ENCODE measurements around the gene IKBKE.
"Not testable (repeated sequence)": the region's sequence is repeated elsewhere in the genome, so short reads cannot be mapped to it uniquely, and the experiment has no call there.

Gene IKBKE

GRCh38 chr1:206472454-206472853 lies 2.2 kb downstream of the IKBKE start:
- no peak for DNase-seq (ENCODE audit: low read depth in 2 of 3, low spot score in 2 of 3)

- no peak for DNase-seq (ENCODE audit: low read depth in 2 of 3, low spot score in 2 of 3)
These were observed 2.6 kb downstream of the IKBKE start for GRCh38 chr1:206472886-206473285.

DNA sequence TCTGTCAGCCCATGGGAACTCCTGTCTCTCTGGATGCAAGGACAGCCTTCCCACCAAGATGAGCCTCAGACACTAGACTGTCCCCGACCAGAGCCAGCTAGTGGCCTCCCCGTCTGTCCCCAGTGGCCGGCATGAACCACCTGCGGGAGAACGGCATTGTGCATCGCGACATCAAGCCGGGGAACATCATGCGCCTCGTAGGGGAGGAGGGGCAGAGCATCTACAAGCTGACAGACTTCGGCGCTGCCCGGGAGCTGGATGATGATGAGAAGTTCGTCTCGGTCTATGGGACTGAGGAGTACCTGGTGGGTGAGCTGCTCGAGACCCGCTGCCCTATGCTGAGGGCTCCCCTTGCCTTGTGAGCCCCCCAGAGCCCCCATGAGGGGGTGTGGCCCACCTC lies 5.8 kb downstream of the IKBKE start:
- DNase-seq (ENCODE audit: low read depth in 2 of 3, low spot score in 2 of 3), result no peak

- DNase-seq (ENCODE audit: low read depth in 2 of 3, low spot score in 2 of 3), result no peak
These were observed 6.3 kb downstream of the IKBKE start for GRCh38 chr1:206476591-206476990.

DNA sequence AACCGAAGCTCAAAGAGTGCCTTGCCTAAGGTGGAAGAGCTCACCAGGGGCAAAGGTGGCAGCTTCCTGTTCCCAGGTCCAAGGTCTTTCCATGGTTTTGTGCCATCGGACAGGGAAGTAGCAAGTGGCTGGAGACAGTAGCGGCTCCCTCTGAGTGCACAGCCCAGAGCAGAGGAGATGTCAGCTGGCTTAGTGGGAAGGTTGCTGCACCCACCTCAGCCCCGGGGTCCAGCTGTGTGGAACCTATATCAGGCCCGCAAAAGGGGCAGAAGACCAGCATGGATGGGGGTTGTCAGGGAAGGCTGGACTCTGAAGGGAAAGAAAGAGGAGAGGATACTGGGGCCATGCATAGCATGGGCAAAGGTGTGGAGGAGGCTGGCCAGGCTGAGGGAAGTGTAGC lies 6.8 kb downstream of the IKBKE start:
- no peak for DNase-seq (ENCODE audit: low read depth in 2 of 3, low spot score in 2 of 3)

DNA sequence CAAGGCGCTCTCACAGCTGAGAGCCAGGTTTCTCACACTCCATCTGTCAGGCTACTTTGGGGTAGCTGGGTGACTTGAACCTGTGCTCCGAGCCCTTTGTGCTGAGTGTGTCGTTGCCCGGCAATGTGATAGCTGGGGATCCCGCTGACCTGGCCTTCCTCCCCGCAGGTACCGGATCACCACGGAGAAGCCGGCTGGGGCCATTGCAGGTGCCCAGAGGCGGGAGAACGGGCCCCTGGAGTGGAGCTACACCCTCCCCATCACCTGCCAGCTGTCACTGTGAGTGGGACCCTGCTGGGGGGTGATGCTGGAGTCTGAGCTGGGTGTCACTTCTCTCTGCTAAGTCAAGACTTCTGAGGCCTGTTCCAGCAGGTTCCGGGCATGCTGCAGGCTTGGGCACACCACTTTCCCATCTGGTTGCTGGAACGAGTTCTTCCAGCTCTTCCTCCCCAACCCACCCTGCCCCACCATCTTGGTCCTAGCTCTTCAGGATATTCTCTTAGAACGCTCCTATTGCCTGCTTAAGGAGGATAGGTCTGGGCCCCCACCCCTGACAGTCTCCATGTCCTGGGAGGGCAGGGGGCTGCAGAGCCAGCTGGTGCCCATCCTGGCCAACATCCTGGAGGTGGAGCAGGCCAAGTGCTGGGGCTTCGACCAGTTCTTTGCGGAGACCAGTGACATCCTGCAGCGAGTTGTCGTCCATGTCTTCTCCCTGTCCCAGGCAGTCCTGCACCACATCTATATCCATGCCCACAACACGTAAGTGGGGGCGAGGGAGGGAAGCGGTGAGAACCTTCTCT lies 7.5 kb downstream of the IKBKE start:
- DNase-seq (ENCODE audit: low read depth in 2 of 3, low spot score in 2 of 3), result no peak

- no peak for DNase-seq (ENCODE audit: low read depth in 2 of 3, low spot score in 2 of 3)
These were observed 8.5 kb downstream of the IKBKE start for GRCh38 chr1:206478746-206479145.

DNA sequence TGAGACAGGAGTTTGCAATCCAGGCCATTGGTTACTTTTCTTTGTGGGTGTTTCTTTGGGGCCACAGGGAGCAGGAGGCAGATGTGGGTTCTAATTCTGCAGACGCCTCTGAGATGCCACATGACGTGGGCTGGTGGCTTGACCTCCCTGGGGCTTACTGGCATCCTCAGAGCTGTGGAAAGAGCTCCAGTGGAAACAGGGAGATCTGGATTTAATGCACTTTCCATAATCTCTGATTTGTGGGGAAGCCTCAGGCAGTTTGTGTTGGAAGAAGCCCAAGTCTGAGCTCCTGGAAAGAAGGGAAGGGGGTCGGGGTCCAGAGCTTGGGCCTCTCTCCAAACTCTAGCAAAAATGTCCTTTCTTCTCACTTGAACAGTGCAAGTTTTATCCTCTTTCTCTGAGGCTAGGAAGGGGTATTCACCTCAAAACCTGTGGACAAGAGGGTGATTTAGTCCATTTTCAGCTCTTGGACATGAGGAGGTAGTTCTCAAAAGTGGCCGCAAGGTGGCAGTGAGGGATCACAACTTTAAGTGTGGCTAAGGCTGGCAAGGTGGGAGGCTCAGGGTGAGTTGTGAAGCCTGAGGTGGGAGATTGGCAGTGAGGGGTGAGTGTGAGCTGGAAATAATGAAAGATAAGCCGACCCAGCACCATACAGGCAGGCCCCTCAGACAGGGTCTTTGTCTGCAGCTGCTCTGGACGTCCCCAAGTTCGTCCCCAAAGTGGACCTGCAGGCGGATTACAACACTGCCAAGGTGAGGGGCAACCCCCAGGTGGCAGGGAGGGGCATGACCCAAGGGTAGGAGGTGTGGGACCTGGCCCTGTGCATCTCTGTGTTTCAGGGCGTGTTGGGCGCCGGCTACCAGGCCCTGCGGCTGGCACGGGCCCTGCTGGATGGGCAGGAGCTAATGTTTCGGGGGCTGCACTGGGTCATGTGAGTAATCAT lies 9.2 kb downstream of the IKBKE start:
- no peak for DNase-seq (ENCODE audit: low read depth in 2 of 3, low spot score in 2 of 3)

GRCh38 chr1:206480211-206480610 lies 9.9 kb downstream of the IKBKE start:
- DNase-seq (ENCODE audit: low read depth in 2 of 3, low spot score in 2 of 3), result no peak

DNA sequence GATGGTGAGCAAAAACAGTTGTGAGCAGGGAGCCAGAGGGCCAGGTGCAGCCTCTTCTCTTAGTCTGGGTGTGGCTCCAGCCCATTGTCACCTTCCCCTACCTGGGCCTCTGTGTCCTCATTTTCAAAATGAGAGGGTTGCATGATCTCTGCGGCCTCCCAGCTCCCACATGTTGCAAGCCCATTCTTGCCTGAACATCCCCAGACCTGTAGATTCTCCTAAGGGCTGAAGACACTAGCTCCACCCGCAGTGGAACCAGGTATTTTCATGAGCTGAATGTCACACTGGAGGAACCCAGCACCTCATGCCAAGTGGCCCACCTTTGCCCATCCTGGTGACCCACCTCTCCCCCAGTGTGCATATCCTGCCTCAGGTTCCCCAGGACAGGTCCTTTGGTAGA lies 12.3 kb downstream of the IKBKE start:
- DNase-seq (ENCODE audit: low read depth in 2 of 3, low spot score in 2 of 3), result no peak

DNA sequence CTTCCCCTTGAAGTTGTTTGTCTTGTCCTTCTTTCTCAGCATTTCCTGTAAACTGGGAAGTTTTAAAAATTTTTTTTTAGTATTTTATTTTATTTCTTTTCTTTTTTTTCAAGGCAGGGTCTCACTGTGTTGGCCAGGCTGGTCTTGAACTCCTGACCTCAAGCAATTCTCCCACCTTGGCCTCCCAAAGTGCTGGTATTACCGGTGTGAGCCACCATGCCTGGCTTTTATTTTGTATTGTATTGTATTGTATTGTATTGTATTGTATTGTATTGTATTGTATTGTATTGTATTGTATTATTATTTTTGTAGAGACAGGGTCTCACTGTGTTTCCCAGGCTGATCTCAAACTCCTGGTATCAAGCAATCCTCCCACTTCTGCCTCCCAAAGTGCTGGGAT lies 13.6 kb downstream of the IKBKE start:
- DNase-seq (ENCODE audit: low read depth in 2 of 3, low spot score in 2 of 3), result not testable (repeated sequence)

- no peak for DNase-seq (ENCODE audit: low read depth in 2 of 3, low spot score in 2 of 3)
These were observed 14.6 kb downstream of the IKBKE start for GRCh38 chr1:206484901-206485300.

DNA sequence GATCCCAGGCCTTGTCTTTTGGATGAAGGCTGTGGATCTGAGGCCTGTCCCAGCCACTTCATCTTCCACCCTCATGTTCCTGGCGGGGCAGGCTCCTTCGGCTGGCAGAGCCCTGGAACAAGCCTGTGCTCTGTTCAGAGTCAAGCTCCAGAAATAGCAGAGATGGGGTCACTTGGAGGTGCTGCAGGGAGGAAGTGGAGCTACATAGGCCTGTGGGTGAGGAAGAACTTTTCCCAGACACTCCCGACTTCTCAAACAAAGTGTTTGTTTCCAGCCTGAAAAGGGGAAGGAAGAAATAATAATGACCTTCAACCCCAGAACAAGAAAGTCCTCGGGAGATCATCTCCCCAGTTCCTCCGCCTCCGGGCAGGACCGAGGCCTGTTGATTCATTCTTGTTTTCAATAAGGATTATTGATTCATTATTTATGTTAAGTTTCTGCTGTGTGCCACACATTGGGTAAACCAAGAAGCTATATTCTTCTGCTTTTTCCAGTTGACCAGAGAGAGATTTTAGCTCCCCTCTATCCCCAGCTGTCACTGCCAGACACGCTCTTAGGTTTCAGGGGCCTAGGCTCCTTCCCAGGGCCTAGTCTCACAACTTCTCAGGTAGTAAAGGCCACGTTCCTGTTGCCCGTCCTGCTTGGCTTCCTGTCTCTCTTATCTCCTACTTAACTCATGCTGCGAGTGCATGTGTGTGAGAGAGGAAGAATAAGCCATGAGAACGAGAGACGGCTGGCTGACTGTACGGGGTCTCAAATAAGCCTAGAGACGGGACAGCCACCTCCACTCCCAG lies 16.9 kb downstream of the IKBKE start:
- no peak for DNase-seq (ENCODE audit: low read depth in 2 of 3, low spot score in 2 of 3)

- DNase-seq (ENCODE audit: low read depth in 2 of 3, low spot score in 2 of 3), result no peak
These were observed 17.7 kb downstream of the IKBKE start for GRCh38 chr1:206487970-206488369.

- DNase-seq (ENCODE audit: low read depth in 2 of 3, low spot score in 2 of 3), result no peak
These were observed 18.2 kb downstream of the IKBKE start for GRCh38 chr1:206488466-206488865.

GRCh38 chr1:206489980-206490770 lies 19.9 kb downstream of the IKBKE start:
- DNase-seq (ENCODE audit: low read depth in 2 of 3, low spot score in 2 of 3), result peak in 2 of 3 experiments; percentile 46 to 76

GRCh38 chr1:206490771-206491405 lies 20.6 kb downstream of the IKBKE start:
- no peak for DNase-seq (ENCODE audit: low read depth in 2 of 3, low spot score in 2 of 3)

- no peak for DNase-seq (ENCODE audit: low read depth in 2 of 3, low spot score in 2 of 3)
These were observed 21.3 kb downstream of the IKBKE start for GRCh38 chr1:206491616-206492015.

GRCh38 chr1:206492589-206492988 lies 22.3 kb downstream of the IKBKE start:
- no peak for DNase-seq (ENCODE audit: low read depth in 2 of 3, low spot score in 2 of 3)

GRCh38 chr1:206493279-206493678 lies 23.0 kb downstream of the IKBKE start:
- no peak for DNase-seq (ENCODE audit: low read depth in 2 of 3, low spot score in 2 of 3)
